ENCODE data around the gene GNA12.

DNA sequence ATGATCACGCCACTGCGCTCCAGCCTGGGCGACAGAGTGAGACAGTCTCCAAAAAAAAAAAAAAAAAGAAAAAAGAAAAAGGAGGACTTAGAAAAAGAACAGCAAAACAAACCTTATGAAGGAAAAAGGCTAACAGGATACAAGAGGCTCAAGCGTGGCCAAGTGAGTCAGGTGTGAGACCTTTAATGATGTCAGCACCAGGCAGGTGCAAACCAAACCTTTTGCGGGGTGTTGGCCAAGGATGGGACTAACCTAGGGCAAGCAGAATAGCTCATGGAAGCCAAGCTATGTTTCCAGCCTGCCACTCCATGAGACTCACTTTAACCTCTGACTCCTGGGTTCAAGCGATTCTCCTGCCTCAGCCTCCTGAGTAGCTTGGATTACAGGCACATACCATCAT, 11.3 kb upstream of the GNA12 start:
- TF ChIP-seq, protein P1, sequence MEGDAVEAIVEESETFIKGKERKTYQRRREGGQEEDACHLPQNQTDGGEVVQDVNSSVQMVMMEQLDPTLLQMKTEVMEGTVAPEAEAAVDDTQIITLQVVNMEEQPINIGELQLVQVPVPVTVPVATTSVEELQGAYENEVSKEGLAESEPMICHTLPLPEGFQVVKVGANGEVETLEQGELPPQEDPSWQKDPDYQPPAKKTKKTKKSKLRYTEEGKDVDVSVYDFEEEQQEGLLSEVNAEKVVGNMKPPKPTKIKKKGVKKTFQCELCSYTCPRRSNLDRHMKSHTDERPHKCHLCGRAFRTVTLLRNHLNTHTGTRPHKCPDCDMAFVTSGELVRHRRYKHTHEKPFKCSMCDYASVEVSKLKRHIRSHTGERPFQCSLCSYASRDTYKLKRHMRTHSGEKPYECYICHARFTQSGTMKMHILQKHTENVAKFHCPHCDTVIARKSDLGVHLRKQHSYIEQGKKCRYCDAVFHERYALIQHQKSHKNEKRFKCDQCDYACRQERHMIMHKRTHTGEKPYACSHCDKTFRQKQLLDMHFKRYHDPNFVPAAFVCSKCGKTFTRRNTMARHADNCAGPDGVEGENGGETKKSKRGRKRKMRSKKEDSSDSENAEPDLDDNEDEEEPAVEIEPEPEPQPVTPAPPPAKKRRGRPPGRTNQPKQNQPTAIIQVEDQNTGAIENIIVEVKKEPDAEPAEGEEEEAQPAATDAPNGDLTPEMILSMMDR (IDR thresholded peaks at IDR 0.05), result no peak
- TF ChIP-seq POLR2A (IDR thresholded peaks at IDR 0.05) (no peak), EP300 (IDR thresholded peaks at IDR 0.05) (no peak), POLR2AphosphoS5 (IDR thresholded peaks at IDR 0.05) (no peak)

Data from stomach (tissue), 4 donors.